NT2/D1 (cell line): ENCODE data around the gene LTBP1.

Experiments
- SUZ12 ChIP-seq: IDR thresholded peaks from 2 replicates; pipeline ENCODE4 v1.6.1; 2011; ENCODE audit not compliant: insufficient read length, insufficient read depth; ENCODE audit errors: extremely low read depth
- YY1 ChIP-seq: IDR thresholded peaks from 2 replicates; pipeline ENCODE4 v1.6.1; 2011; ENCODE audit not compliant: insufficient read length, insufficient read depth
- ZNF274 ChIP-seq: IDR thresholded peaks from 2 replicates; pipeline ENCODE4 v1.6.1; 2011; ENCODE audit warnings: mild to moderate bottlenecking, low read depth, low read length

DNA sequence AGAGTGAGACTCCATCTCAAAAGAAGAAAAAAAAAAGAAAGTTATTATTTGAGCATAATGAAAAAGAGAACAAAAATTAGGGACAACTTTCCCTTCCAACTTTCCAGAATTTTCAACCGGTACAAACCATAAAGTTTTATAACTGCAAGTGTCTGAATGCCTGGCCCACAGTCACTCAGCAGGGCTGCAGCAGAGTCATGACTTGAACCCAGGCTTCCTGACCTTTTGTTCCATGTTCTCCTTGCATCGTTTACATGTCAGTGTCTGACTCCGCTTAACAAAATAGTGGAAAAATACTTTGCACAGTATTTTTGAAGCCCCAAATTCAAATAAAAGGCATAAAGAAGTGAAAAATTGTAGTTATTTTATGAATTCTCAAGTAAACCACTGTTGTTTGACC lies 82.7 kb downstream of the LTBP1 start:
- TF ChIP-seq YY1: no peak
- no peak for TF ChIP-seq ZNF274
- TF ChIP-seq SUZ12: no peak
